Aorta (tissue), 5 donors: Measurements from ENCODE around the gene MYLK. TPM values are rescaled to one million over a fixed set of nuclear protein-coding genes. Genes with fewer than 3 reads are reported as not detected.

Experiments
- ATAC-seq: fragments of 200-7000 bp; cut with Tn5 transposase; one replicate; pipeline ENCODE4 v1.9.1; 2022; ENCODE audit warnings: moderate library complexity; ENCODE audit not compliant: low FRiP score
- DNase-seq, 2 donors: peaks; one replicate each; pipeline ENCODE4 v3.0.0-alpha.2; 2020
- H3K27ac ChIP-seq, 2 donors: one replicate each; pipeline ENCODE4 v1.5.1; 2013; ENCODE audit warnings: low read length in 2 of 2, mild to moderate bottlenecking in 2 of 2, moderate library complexity in 2 of 2, control low read depth in 1 of 2, inconsistent platforms in 1 of 2, low read depth in 1 of 2
- H3K27me3 ChIP-seq, 2 donors: one replicate each; pipeline ENCODE4 v1.6.1; 2013; ENCODE audit warnings: control low read depth in 1 of 2, low read length in 1 of 2, mild to moderate bottlenecking in 1 of 2, moderate library complexity in 1 of 2; ENCODE audit not compliant: insufficient read depth in 2 of 2, control insufficient read depth in 1 of 2
- H3K36me3 ChIP-seq, 2 donors: one replicate each; pipeline ENCODE4 v1.6.1; 2013; ENCODE audit warnings: control low read depth in 1 of 2, low read length in 1 of 2, mild to moderate bottlenecking in 1 of 2; ENCODE audit not compliant: insufficient read depth in 2 of 2, control insufficient read depth in 1 of 2
- H3K4me1 ChIP-seq, 2 donors: one replicate each; pipeline ENCODE4 v1.6.1; 2013; ENCODE audit warnings: low read length in 2 of 2, control low read depth in 1 of 2, mild to moderate bottlenecking in 1 of 2, moderate library complexity in 1 of 2; ENCODE audit not compliant: insufficient read depth in 2 of 2, control insufficient read depth in 1 of 2
- H3K4me3 ChIP-seq, 2 donors: one replicate each; pipeline ENCODE4 v1.5.1; 2013; ENCODE audit warnings: low read length in 2 of 2, control low read depth in 1 of 2, mild to moderate bottlenecking in 1 of 2
- H3K9me3 ChIP-seq: one replicate; pipeline ENCODE4 v1.6.1; 2013; ENCODE audit warnings: mild to moderate bottlenecking, low read length; ENCODE audit not compliant: control insufficient read depth
- WGBS, 2 donors: extraction: QIAGEN DNeasy Blood & Tissue Kit; methylation state at CpG; one replicate each; pipeline ENCODE4 v1.1.7; 2013; 5-methylcytosine and 5-hydroxymethylcytosine counted together
- intact Hi-C, 2 donors: fragments of 100-400 bp; cut with DNase I; formaldehyde crosslinking; loops; one replicate each; pipeline versions ENCODE4 v1.14.2 to v1.15.0; 2022
- polyA plus RNA-seq, 2 donors: library from polyadenylated mRNA; stranded (reverse); fragments of 200-250 nt; gene quantifications; one replicate each; pipeline ENCODE4 v1.2.3, GENCODE V29; 2013
- total RNA-seq, 2 donors: library from RNA; stranded (reverse); fragmentation: NEBNext Ultra II Directional; extraction: Animal tissue kit (Norgen Biotek cat#: 25700); gene quantifications; one replicate each; pipeline ENCODE4 v1.2.1, GENCODE V29; 2021
- donor health status: healthy with polysubstance abuse.
- donor health status: Bipolar disorder and iron deficiency.
- donor health status: DM: no; HTN: no; CAD: no.
- donor health status: DM: no; HTN: no; CAD: no.
- donor health status: DM: yes; HTN: yes; CAD: no.

MYLK gene
- total and polyA plus RNA-seq, 4 donors: 134 to 786 (median 314) TPM

- H3K27ac ChIP-seq: peak overlapping the region; percentile 34 to 90
- no peaks in the 10 kb centered on the region for H3K27me3 ChIP-seq
- ATAC-seq: no peak
- no peak overlapping the region for H3K4me3 ChIP-seq
- H3K9me3 ChIP-seq: no peaks in the 10 kb centered on the region
- no peak for DNase-seq
- H3K4me1 ChIP-seq: peaks cover 3 to 12% of the 10 kb centered on the region in 2 donors
- H3K36me3 ChIP-seq: peaks cover 0 to 1% of the 10 kb centered on the region in 2 donors
- intact Hi-C loops: loop anchor here in 1 of 2 donors (5.0 kb wide), 1 partner anchor 39 kb away; no protein-coding TSS in a partner anchor
- 68 to 73% methylated on average over 7 of the region's 7 CpGs for WGBS, 2 donors
Measured at GRCh38 chr3:123778525-123778924, 105.6 kb downstream of the MYLK start.

GRCh38 chr3:123776071-123776782 is 107.9 kb downstream of the MYLK start:
- 76 to 77% methylated on average over 5 of the region's 5 CpGs for WGBS, 2 donors
- Histone ChIP-seq H3K9me3 (no peaks in the 10 kb centered on the region), H3K4me1 (peaks cover 4 to 12% of the 10 kb centered on the region in 2 donors), H3K36me3 (peaks cover 0 to 1% of the 10 kb centered on the region in 2 donors), H3K4me3 (no peak overlapping the region), H3K27ac (peak overlapping the region in 1 of 2 donors; percentile 1), H3K27me3 (no peaks in the 10 kb centered on the region)
- intact Hi-C loops: loop anchor here in 1 of 2 donors (5.0 kb wide), 1 partner anchor 41 kb away; no protein-coding TSS in a partner anchor
- DNase-seq (no peak), ATAC-seq (no peak)

- intact Hi-C loops: no loop called here
- Histone ChIP-seq H3K4me3 (no peak overlapping the region), H3K36me3 (peaks cover 0 to 1% of the 10 kb centered on the region in 2 donors), H3K27ac (peak overlapping the region; percentile 70 to 74), H3K27me3 (no peaks in the 10 kb centered on the region), H3K9me3 (no peaks in the 10 kb centered on the region), H3K4me1 (peaks cover 4% of the 10 kb centered on the region in 2 donors)
- DNase-seq (no peak), ATAC-seq (no peak)
- WGBS, 2 donors: 66 to 68% methylated on average over 3 of the region's 3 CpGs
Measured at GRCh38 chr3:123774474-123774873, 109.7 kb downstream of the MYLK start.

- intact Hi-C loops: no loop called here
- Histone ChIP-seq H3K27ac (peak overlapping the region; percentile 83 to 92), H3K36me3 (peaks cover 0 to 1% of the 10 kb centered on the region in 2 donors), H3K27me3 (no peaks in the 10 kb centered on the region), H3K4me3 (no peak overlapping the region), H3K9me3 (no peaks in the 10 kb centered on the region), H3K4me1 (peaks cover 4% of the 10 kb centered on the region in 2 donors)
- peak; percentile 81 to 83 for DNase-seq
- peak; percentile 79 for ATAC-seq
- WGBS, 2 donors: 2 to 5% methylated on average over 7 of the region's 7 CpGs
Measured at GRCh38 chr3:123773681-123774431, 110.3 kb downstream of the MYLK start.

GRCh38 chr3:123769356-123769743 is 114.8 kb downstream of the MYLK start:
- H3K27me3 ChIP-seq: no peaks in the 10 kb centered on the region
- peaks cover 0 to 4% of the 10 kb centered on the region in 2 donors for H3K4me1 ChIP-seq
- intact Hi-C loops: loop anchor here in 1 of 2 donors (5.0 kb wide), 1 partner anchor 113 kb away; the partner anchor contains the start of gene MYLK
- no peaks in the 10 kb centered on the region for H3K9me3 ChIP-seq
- H3K36me3 ChIP-seq: no peaks in the 10 kb centered on the region
- no peak overlapping the region for H3K4me3 ChIP-seq
- peak overlapping the region in 1 of 2 donors; percentile 42 for H3K27ac ChIP-seq
- WGBS, 2 donors: 65 to 67% methylated on average over 3 of the region's 3 CpGs
- DNase-seq: no peak
- ATAC-seq: no peak

GRCh38 chr3:123768480-123769355 is 115.4 kb downstream of the MYLK start:
- H3K27me3 ChIP-seq: no peaks in the 10 kb centered on the region
- no peaks in the 10 kb centered on the region for H3K36me3 ChIP-seq
- WGBS, 2 donors: 31 to 32% methylated on average over 8 of the region's 8 CpGs
- H3K27ac ChIP-seq: peak overlapping the region; percentile 20 to 81
- peaks cover 0 to 4% of the 10 kb centered on the region in 2 donors for H3K4me1 ChIP-seq
- H3K4me3 ChIP-seq: no peak overlapping the region
- H3K9me3 ChIP-seq: no peaks in the 10 kb centered on the region
- ATAC-seq: no peak
- intact Hi-C loops: loop anchor here in 1 of 2 donors (5.0 kb wide), 1 partner anchor 114 kb away; the partner anchor contains the start of gene MYLK
- no peak for DNase-seq

- 76 to 79% methylated on average over 6 of the region's 6 CpGs for WGBS, 2 donors
Measured at GRCh38 chr3:123767564-123768292, 116.4 kb downstream of the MYLK start.

More at GRCh38 chr3:123767564-123768292, 116.4 kb downstream of the MYLK start:
- ATAC-seq (no peak), DNase-seq (no peak)
- no peaks in the 10 kb centered on the region for H3K9me3 ChIP-seq
- H3K27ac ChIP-seq: peak overlapping the region; percentile 38 to 77
- H3K27me3 ChIP-seq: no peaks in the 10 kb centered on the region
- peaks cover 0 to 3% of the 10 kb centered on the region in 2 donors for H3K4me1 ChIP-seq
- no peak overlapping the region for H3K4me3 ChIP-seq
- H3K36me3 ChIP-seq: no peaks in the 10 kb centered on the region
- intact Hi-C loops: loop anchor here in 1 of 2 donors (5.0 kb wide), 1 partner anchor 115 kb away; the partner anchor contains the start of gene MYLK
